HCT116 (cell line): ENCODE results near the gene RARG. TPM values are rescaled to one million over a fixed set of nuclear protein-coding genes. Genes with fewer than 3 reads are reported as not detected.

ENCODE experiments used
- ATAC-seq: fragments of 200-7000 bp; cut with Tn5 transposase; 2 replicates; pipeline ENCODE4 v1.9.1; 2020; ENCODE audit warnings: mild to moderate bottlenecking, moderate library complexity
- BruUV-seq: library from RNA; stranded (reverse); fragments of 400-500 nt; replicated peaks from 2 replicates; lab custom pipeline; 2021; lab: Mats Ljungman, UMichigan
- CTCF ChIA-PET: fragments of 300-600 bp; sonication (Branson Sonifier 250); formaldehyde crosslinking; loops from one replicate; lab custom pipeline; 2021; ENCODE audit warnings: antibody characterized with exemption; lab: Charles Lee
- POLR2A ChIA-PET: fragments of 300-600, 350-600 bp; sonication (Branson Sonifier 250); formaldehyde crosslinking; loops from one replicate; lab custom pipeline; 2021; ENCODE audit warnings: antibody characterized with exemption; lab: Charles Lee
- RAD21 ChIA-PET, 2 experiments: fragments of 300-600 bp; sonication (Branson Sonifier 250); formaldehyde crosslinking; loops; one replicate each; lab custom pipeline; 2023; ENCODE audit warnings: low total read pairs in 2 of 2; ENCODE audit not compliant: uncharacterized antibody in 2 of 2, unreplicated experiment in 2 of 2, low non-redundant PET in 1 of 2; lab: Charles Lee
- DNase-seq: peaks from one replicate; pipeline ENCODE4 v3.0.0-alpha.2; 2010; ENCODE audit warnings: low read depth, low spot score
- H2AFZ ChIP-seq: fragments of 200-600 bp; shearing (Covaris generic), sonication (generic); 2 replicates; pipeline ENCODE4 v1.6.1; 2017; ENCODE audit warnings: low read depth, mixed run types, mixed read lengths, antibody characterized with exemption, low read length; ENCODE audit not compliant: poor library complexity, severe bottlenecking
- H3K27ac ChIP-seq: 2 replicates; pipeline ENCODE4 v1.5.1; 2012; ENCODE audit warnings: low read depth, low read length
- H3K27me3 ChIP-seq: fragments of 200-600 bp; sonication (generic); 2 replicates; pipeline ENCODE4 v1.6.1; 2016; ENCODE audit warnings: mixed run types, low read length, mixed read lengths; ENCODE audit not compliant: insufficient read depth
- H3K36me3 ChIP-seq, 2 experiments: fragments of 200-500 bp in 1 of 2; fragments of 200-600 bp in 1 of 2; sonication (Bioruptor generic) in 1 of 2; sonication (generic) in 1 of 2; 2 replicates each; pipeline versions ENCODE4 v1.5.1 to v1.6.1; 2014 to 2016; ENCODE audit warnings: low read length in 2 of 2, inconsistent platforms in 1 of 2, mixed read lengths in 1 of 2, mixed run types in 1 of 2; ENCODE audit not compliant: insufficient read depth in 2 of 2, control insufficient read depth in 1 of 2
- H3K4me1 ChIP-seq, 2 experiments: fragments of 200-600 bp in 1 of 2; sonication (generic) in 1 of 2; 2 replicates each; pipeline versions ENCODE4 v1.5.1 to v1.6.1; 2012 to 2017; ENCODE audit warnings: low read length in 2 of 2, inconsistent platforms in 1 of 2, mild to moderate bottlenecking in 1 of 2, mixed read lengths in 1 of 2, mixed run types in 1 of 2, moderate library complexity in 1 of 2; ENCODE audit not compliant: insufficient read depth in 2 of 2, control insufficient read depth in 1 of 2
- H3K4me2 ChIP-seq: fragments of 200-600 bp; sonication (generic); 2 replicates; pipeline ENCODE4 v1.6.1; 2017; ENCODE audit warnings: mixed run types, low read length, mixed read lengths
- H3K4me3 ChIP-seq, 2 experiments: fragments of 200-600 bp in 1 of 2; sonication (generic) in 1 of 2; replicated peaks in 1 of 2; 2 replicates each; pipeline ENCODE4 v1.5.1; 2011 to 2016; ENCODE audit warnings: low read length in 2 of 2, control low read depth in 1 of 2, low read depth in 1 of 2, mild to moderate bottlenecking in 1 of 2, mixed read lengths in 1 of 2, mixed run types in 1 of 2
- H3K79me2 ChIP-seq: fragments of 200-600 bp; sonication (generic); 2 replicates; pipeline ENCODE4 v1.6.1; 2017; ENCODE audit warnings: mild to moderate bottlenecking, mixed run types, low read length, moderate library complexity, mixed read lengths; ENCODE audit not compliant: insufficient read depth
- H3K9ac ChIP-seq: fragments of 200-600 bp; sonication (generic); 2 replicates; pipeline ENCODE4 v1.6.1; 2016; ENCODE audit warnings: low read length, mixed read lengths
- H3K9me2 ChIP-seq: fragments of 200-600 bp; sonication (generic), shearing (Covaris generic); 2 replicates; pipeline ENCODE4 v1.6.1; 2017; ENCODE audit warnings: mixed run types, mild to moderate bottlenecking, moderate library complexity; ENCODE audit not compliant: insufficient read depth
- H3K9me3 ChIP-seq, 2 experiments: fragments of 200-500 bp in 1 of 2; fragments of 200-600 bp in 1 of 2; sonication (Bioruptor generic) in 1 of 2; sonication (generic) in 1 of 2; 2 replicates each; pipeline ENCODE4 v1.6.1; 2014 to 2017; ENCODE audit warnings: low read length in 2 of 2, mixed read lengths in 2 of 2, inconsistent platforms in 1 of 2, low read depth in 1 of 2, mild to moderate bottlenecking in 1 of 2, mixed run types in 1 of 2, moderate library complexity in 1 of 2; ENCODE audit not compliant: control insufficient read depth in 1 of 2, insufficient read depth in 1 of 2
- H4K20me1 ChIP-seq: fragments of 200-600 bp; sonication (generic), shearing (Covaris generic); 2 replicates; pipeline ENCODE4 v1.6.1; 2017; ENCODE audit warnings: mixed run types, mild to moderate bottlenecking, moderate library complexity; ENCODE audit not compliant: insufficient read depth
- CBX3 ChIP-seq: IDR thresholded peaks from 2 replicates; pipeline ENCODE4 v1.6.1; 2012; ENCODE audit warnings: low read depth
- CEBPB ChIP-seq: IDR thresholded peaks from 2 replicates; pipeline ENCODE4 v1.6.1; 2012; ENCODE audit warnings: low read depth
- ELF1 ChIP-seq: IDR thresholded peaks from 2 replicates; pipeline ENCODE4 v1.6.1; 2012; ENCODE audit warnings: low read depth, borderline replicate concordance
- EZH2 ChIP-seq: fragments of 200-600 bp; sonication (generic); IDR thresholded peaks from 2 replicates; pipeline ENCODE4 v1.6.1; 2017; ENCODE audit warnings: antibody characterized with exemption, mixed run types
- EZH2phosphoT487 ChIP-seq: fragments of 200-600 bp; IDR thresholded peaks from 2 replicates; pipeline ENCODE4 v1.6.1; 2018; ENCODE audit warnings: antibody characterized with exemption, borderline replicate concordance
- FOSL1 ChIP-seq: IDR thresholded peaks from 2 replicates; pipeline ENCODE4 v1.6.1; 2012; ENCODE audit warnings: low read depth
- POLR2A ChIP-seq: IDR thresholded peaks from 2 replicates; pipeline ENCODE4 v1.7.0; 2011; ENCODE audit warnings: borderline replicate concordance; ENCODE audit not compliant: insufficient read depth, insufficient read length; ENCODE audit errors: extremely low read depth
- RAD21 ChIP-seq: IDR thresholded peaks from 2 replicates; pipeline ENCODE4 v1.6.1; 2012; ENCODE audit warnings: low read depth, mild to moderate bottlenecking
- REST ChIP-seq: IDR thresholded peaks from 2 replicates; pipeline ENCODE4 v1.6.1; 2012; ENCODE audit warnings: low read depth
- SRF ChIP-seq: IDR thresholded peaks from 2 replicates; pipeline ENCODE4 v1.6.1; 2012; ENCODE audit warnings: low read depth
- TCF7L2 ChIP-seq: IDR thresholded peaks from 2 replicates; pipeline ENCODE4 v1.7.0; 2011; ENCODE audit warnings: borderline replicate concordance, inconsistent platforms; ENCODE audit not compliant: insufficient read depth, insufficient read length; ENCODE audit errors: extremely low read depth
- YY1 ChIP-seq: IDR thresholded peaks from 2 replicates; pipeline ENCODE4 v1.6.1; 2011; ENCODE audit warnings: low read length, low read depth, moderate library complexity, mild to moderate bottlenecking; ENCODE audit not compliant: insufficient replicate concordance; ENCODE audit errors: extremely low read depth
- ZFX ChIP-seq: fragments of 450-650 bp; IDR thresholded peaks from 2 replicates; pipeline ENCODE4 v1.6.1; 2017
- intact Hi-C: fragments of 100-400 bp; cut with micrococcal nuclease; formaldehyde crosslinking; loops from 2 replicates; pipeline ENCODE4 v1.10.0; 2022
- total RNA-seq: library from RNA; stranded (reverse); gene quantifications from one replicate; pipeline ENCODE4 v1.2.1, GENCODE V29; 2021; ENCODE audit not compliant: unreplicated experiment

Gene RARG
- total RNA-seq, 1 experiment from 2014 or later, result 68.9 TPM

- DNase-seq, result no peak
- peak overlapping the region; percentile 55 for H3K9ac ChIP-seq
- TF ChIP-seq FOSL1 (no peak), ZFX (no peak)
- ChIA-PET RAD21 (no interaction called here), CTCF (interaction anchor here (1.4 kb wide), 1 partner anchor 20 kb away, joined by 5 read pairs; no protein-coding TSS in a partner anchor), POLR2A (no interaction called here)
- H2AFZ ChIP-seq, result peak overlapping the region; percentile 26
- no peaks in the 10 kb centered on the region for H3K9me2 ChIP-seq
- H3K27ac ChIP-seq, result peak overlapping the region; percentile 77; the same call in 1 of the 2 replicates
- BruUV-seq, result no TSS peak
- intact Hi-C loops, result loop anchor here (2.0 kb wide), 1 partner anchor 19 kb away; a partner anchor contains a TSS
- no peak for ATAC-seq
- no peaks in the 10 kb centered on the region for H3K36me3 ChIP-seq
- no peaks in the 10 kb centered on the region for H3K9me3 ChIP-seq
- no peaks in the 10 kb centered on the region; the same call in 1 of the 2 replicates for H3K79me2 ChIP-seq
- H3K27me3 ChIP-seq, result no peaks in the 10 kb centered on the region
- peak overlapping the region; percentile 90 for H3K4me2 ChIP-seq
- H3K4me3 ChIP-seq, result peak overlapping the region in 1 of 2 experiments; percentile 58; a peak in 1 of 4 replicates
- H3K4me1 ChIP-seq, result peaks cover 54 to 76% of the 10 kb centered on the region in 2 experiments
- no peaks in the 10 kb centered on the region for H4K20me1 ChIP-seq
Observed at GRCh38 chr12:53233671-53234121, 1.7 kb upstream of the RARG start.

- Histone ChIP-seq H3K4me3 (peak overlapping the region; percentile 57 to 58), H3K36me3 (no peaks in the 10 kb centered on the region), H3K27ac (peak overlapping the region; percentile 77), H3K9me2 (no peaks in the 10 kb centered on the region), H4K20me1 (no peaks in the 10 kb centered on the region), H2AFZ (peak overlapping the region; percentile 75), H3K79me2 (no peaks in the 10 kb centered on the region; the same call in 1 of the 2 replicates), H3K4me1 (peaks cover 55 to 83% of the 10 kb centered on the region in 2 experiments), H3K9me3 (no peaks in the 10 kb centered on the region), H3K27me3 (no peaks in the 10 kb centered on the region), H3K9ac (peak overlapping the region; percentile 55), H3K4me2 (peak overlapping the region; percentile 90)
- TSS peak; percentile 43 for BruUV-seq
- intact Hi-C loops, result loop anchor here (2.0 kb wide), 1 partner anchor 20 kb away; a partner anchor contains a TSS
- POLR2A ChIA-PET, result no interaction called here
- RAD21 ChIA-PET, result no interaction called here
- DNase-seq (no peak), ATAC-seq (peak; percentile 66)
- CTCF ChIA-PET, result no interaction called here
- TF ChIP-seq REST, result no peak
- TF ChIP-seq EZH2, result no peak
- no peak for TF ChIP-seq CEBPB
- TF ChIP-seq TCF7L2, result no peak
- TF ChIP-seq CBX3, result no peak
- no peak for TF ChIP-seq RAD21
- no peak for TF ChIP-seq ZFX
- no peak for TF ChIP-seq EZH2phosphoT487
- TF ChIP-seq YY1, result no peak
- no peak for TF ChIP-seq FOSL1
- TF ChIP-seq POLR2A, result no peak
- no peak for TF ChIP-seq ELF1
- TF ChIP-seq SRF, result no peak
Observed at GRCh38 chr12:53232646-53233461, 845 bp upstream of the RARG start.
